Keratinocyte (primary cell): Measurements from ENCODE around the gene ADAMTSL5. TPM values are rescaled to one million over a fixed set of nuclear protein-coding genes. Genes with fewer than 3 reads are reported as not detected.

Experiments
- DNase-seq: peaks from one replicate; pipeline ENCODE4 v3.0.0-alpha.2; 2011; ENCODE audit warnings: low read depth, missing footprints, low spot score
- FAIRE-seq: peaks from 2 replicates; lab custom pipeline; 2011; peaks lifted over from hg19 to GRCh38; lab: Jason Lieb, UNC
- H2AFZ ChIP-seq: 2 replicates; pipeline ENCODE4 v1.6.0; 2012; ENCODE audit warnings: low read length, control low read depth, inconsistent platforms; ENCODE audit not compliant: control insufficient read depth
- H3K27ac ChIP-seq: 2 replicates; pipeline ENCODE4 v1.5.1; 2011; ENCODE audit warnings: low read length; ENCODE audit not compliant: control insufficient read depth, insufficient read depth
- H3K27me3 ChIP-seq: 3 replicates; pipeline ENCODE4 v1.6.0; 2011; ENCODE audit warnings: low read length; ENCODE audit not compliant: control insufficient read depth, insufficient read depth; ENCODE audit errors: extremely low read depth
- H3K36me3 ChIP-seq, 2 experiments: 2 replicates in 1 of 2; 3 replicates in 1 of 2; pipeline ENCODE4 v1.5.1; 2011; ENCODE audit warnings: low read length in 2 of 2, mild to moderate bottlenecking in 1 of 2; ENCODE audit not compliant: control insufficient read depth in 2 of 2, insufficient read depth in 2 of 2; ENCODE audit errors: extremely low read depth in 1 of 2
- H3K4me1 ChIP-seq: 3 replicates; pipeline ENCODE4 v1.5.1; 2011; ENCODE audit warnings: low read length; ENCODE audit not compliant: control insufficient read depth, insufficient read depth; ENCODE audit errors: extremely low read depth
- H3K4me2 ChIP-seq: 3 replicates; pipeline ENCODE4 v1.6.0; 2011; ENCODE audit warnings: low read depth, low read length; ENCODE audit not compliant: control insufficient read depth, insufficient read depth; ENCODE audit errors: extremely low read depth
- H3K4me3 ChIP-seq, 3 experiments: fragments of 200-600 bp in 1 of 3; sonication (generic) in 1 of 3; 2 replicates in 2 of 3; 3 replicates in 1 of 3; pipeline ENCODE4 v1.5.1; 2011 to 2016; ENCODE audit warnings: low read length in 3 of 3, mild to moderate bottlenecking in 3 of 3, control low read depth in 2 of 3, inconsistent platforms in 1 of 3, low read depth in 1 of 3, mixed read lengths in 1 of 3, mixed run types in 1 of 3, moderate library complexity in 1 of 3; ENCODE audit not compliant: control insufficient read depth in 2 of 3, insufficient read depth in 2 of 3; ENCODE audit errors: extremely low read depth in 1 of 3
- H3K79me2 ChIP-seq: 2 replicates; pipeline ENCODE4 v1.6.0; 2012; ENCODE audit warnings: low read length; ENCODE audit not compliant: control insufficient read depth, insufficient read depth
- H3K9ac ChIP-seq: 3 replicates; pipeline ENCODE4 v1.6.0; 2011; ENCODE audit warnings: low read length; ENCODE audit not compliant: control insufficient read depth, insufficient read depth; ENCODE audit errors: extremely low read depth
- H3K9me1 ChIP-seq: 3 replicates; pipeline ENCODE4 v1.6.0; 2011; ENCODE audit warnings: low read length; ENCODE audit not compliant: control insufficient read depth, insufficient read depth; ENCODE audit errors: extremely low read depth
- H3K9me3 ChIP-seq: 2 replicates; pipeline ENCODE4 v1.5.1; 2012; ENCODE audit warnings: low read depth, low read length; ENCODE audit not compliant: control insufficient read depth
- H4K20me1 ChIP-seq: 3 replicates; pipeline ENCODE4 v1.6.0; 2011; ENCODE audit warnings: low read length; ENCODE audit not compliant: control insufficient read depth, insufficient read depth; ENCODE audit errors: extremely low read depth
- CTCF ChIP-seq, 3 experiments: IDR thresholded peaks in 1 of 3; conservative IDR thresholded peaks in 1 of 3; optimal IDR thresholded peaks in 1 of 3; 2 replicates in 2 of 3; 3 replicates in 1 of 3; pipeline versions ENCODE3 to v1.5.1; 2011; ENCODE audit warnings: low read length in 3 of 3, mild to moderate bottlenecking in 3 of 3, moderate library complexity in 2 of 3, control low read depth in 1 of 3, inconsistent platforms in 1 of 3; ENCODE audit not compliant: insufficient read depth in 2 of 3; ENCODE audit errors: extremely low read depth in 1 of 3
- EZH2 ChIP-seq: IDR thresholded peaks from one replicate; pipeline ENCODE4 v1.6.1; 2012; ENCODE audit warnings: inconsistent platforms, mild to moderate bottlenecking, low read length, moderate library complexity
- dilution Hi-C: fragments of 300-500 bp; cut with MboI; formaldehyde crosslinking; loops from one replicate; pipeline ENCODE4 v1.7.0; 2020; ENCODE audit warnings: low sequenced_read_pairs; ENCODE audit not compliant: extremely low pct_ligation_motif_present
- polyA plus RNA-seq, 5 experiments: library from polyadenylated mRNA; depleted of rRNA in 3 of 5; stranded (reverse) in 3 of 5; stranded (forward) in 1 of 5; unstranded in 1 of 5; fragments of >200 nt; gene quantifications; 1 replicate in 1 of 5; 2 replicates in 3 of 5; 3 replicates in 1 of 5; pipeline versions ENCODE4 v1.2.1 to v1.2.3, GENCODE V29; 2011 to 2012; ENCODE audit warnings: missing spikeins in 2 of 5, low read depth in 1 of 5, low replicate concordance in 1 of 5

The ADAMTSL5 gene
- polyA plus RNA-seq, 1 donor (not counting 4 experiments of a cell fraction or from before 2014, with no cell fraction given) = 4.2 TPM

- Histone ChIP-seq H3K79me2 (no peaks in the 10 kb centered on the region), H3K4me2 (no peak overlapping the region), H2AFZ (no peak overlapping the region), H3K4me3 (no peak overlapping the region), H4K20me1 (peaks cover 2% of the 10 kb centered on the region), H3K27me3 (peaks cover 33% of the 10 kb centered on the region), H3K27ac (no peak overlapping the region), H3K4me1 (no peaks in the 10 kb centered on the region), H3K36me3 (no peaks in the 10 kb centered on the region), H3K9me1 (no peaks in the 10 kb centered on the region), H3K9me3 (no peaks in the 10 kb centered on the region), H3K9ac (no peak overlapping the region)
- DNase-seq (no peak), FAIRE-seq (no peak)
- TF ChIP-seq CTCF (optimal IDR thresholded peaks at IDR 0.05 in 1 of 3, IDR thresholded peaks at IDR 0.05 in 1 of 3, conservative IDR thresholded peaks at IDR 0.05 in 1 of 3; ENCODE audit: extremely low read depth in 1 of 3, insufficient read depth in 2 of 3, low read length in 3 of 3) = no peak
- no peak for TF ChIP-seq EZH2
- dilution Hi-C loops = no loop called here
These were observed 15.0 kb upstream of the ADAMTSL5 start for GRCh38 chr19:1527650-1528309.

- Histone ChIP-seq H3K9me1 (no peaks in the 10 kb centered on the region), H3K27ac (no peak overlapping the region), H3K9ac (no peak overlapping the region), H3K4me2 (no peak overlapping the region), H3K4me1 (no peaks in the 10 kb centered on the region), H3K9me3 (no peaks in the 10 kb centered on the region), H3K4me3 (no peak overlapping the region), H4K20me1 (peaks cover 2% of the 10 kb centered on the region), H3K79me2 (no peaks in the 10 kb centered on the region), H2AFZ (no peak overlapping the region), H3K27me3 (peaks cover 37% of the 10 kb centered on the region), H3K36me3 (no peaks in the 10 kb centered on the region)
- TF ChIP-seq EZH2 (no peak), CTCF (optimal IDR thresholded peaks at IDR 0.05 in 1 of 3, IDR thresholded peaks at IDR 0.05 in 1 of 3, conservative IDR thresholded peaks at IDR 0.05 in 1 of 3; ENCODE audit: extremely low read depth in 1 of 3, insufficient read depth in 2 of 3, low read length in 3 of 3) (no peak)
- dilution Hi-C loops = no loop called here
- FAIRE-seq = no peak
- DNase-seq = no peak
These were observed 14.3 kb upstream of the ADAMTSL5 start for GRCh38 chr19:1526979-1527649.
